Gastrocnemius medialis (tissue), 4 donors: ENCODE measurements around the gene DND1.

Experiments
- POLR2A ChIP-seq, 2 donors: fragments of 450-650 bp; IDR thresholded peaks; one replicate each; pipeline ENCODE4 v1.6.1; 2017; ENCODE audit warnings: antibody characterized with exemption in 2 of 2, mild to moderate bottlenecking in 2 of 2, moderate library complexity in 2 of 2
- TF ChIP-seq, protein P1 (sequence below), 5 experiments: fragments of 450-650 bp in 3 of 5; fragments of 200-600 bp in 2 of 5; sonication (generic) in 2 of 5; IDR thresholded peaks in 4 of 5; conservative IDR thresholded peaks in 1 of 5; 1 replicate in 4 of 5; 2 replicates in 1 of 5; pipeline ENCODE4 v1.5.1; 2016 to 2019; ENCODE audit warnings: antibody characterized with exemption in 5 of 5, mild to moderate bottlenecking in 3 of 5, moderate library complexity in 3 of 5

DNA sequence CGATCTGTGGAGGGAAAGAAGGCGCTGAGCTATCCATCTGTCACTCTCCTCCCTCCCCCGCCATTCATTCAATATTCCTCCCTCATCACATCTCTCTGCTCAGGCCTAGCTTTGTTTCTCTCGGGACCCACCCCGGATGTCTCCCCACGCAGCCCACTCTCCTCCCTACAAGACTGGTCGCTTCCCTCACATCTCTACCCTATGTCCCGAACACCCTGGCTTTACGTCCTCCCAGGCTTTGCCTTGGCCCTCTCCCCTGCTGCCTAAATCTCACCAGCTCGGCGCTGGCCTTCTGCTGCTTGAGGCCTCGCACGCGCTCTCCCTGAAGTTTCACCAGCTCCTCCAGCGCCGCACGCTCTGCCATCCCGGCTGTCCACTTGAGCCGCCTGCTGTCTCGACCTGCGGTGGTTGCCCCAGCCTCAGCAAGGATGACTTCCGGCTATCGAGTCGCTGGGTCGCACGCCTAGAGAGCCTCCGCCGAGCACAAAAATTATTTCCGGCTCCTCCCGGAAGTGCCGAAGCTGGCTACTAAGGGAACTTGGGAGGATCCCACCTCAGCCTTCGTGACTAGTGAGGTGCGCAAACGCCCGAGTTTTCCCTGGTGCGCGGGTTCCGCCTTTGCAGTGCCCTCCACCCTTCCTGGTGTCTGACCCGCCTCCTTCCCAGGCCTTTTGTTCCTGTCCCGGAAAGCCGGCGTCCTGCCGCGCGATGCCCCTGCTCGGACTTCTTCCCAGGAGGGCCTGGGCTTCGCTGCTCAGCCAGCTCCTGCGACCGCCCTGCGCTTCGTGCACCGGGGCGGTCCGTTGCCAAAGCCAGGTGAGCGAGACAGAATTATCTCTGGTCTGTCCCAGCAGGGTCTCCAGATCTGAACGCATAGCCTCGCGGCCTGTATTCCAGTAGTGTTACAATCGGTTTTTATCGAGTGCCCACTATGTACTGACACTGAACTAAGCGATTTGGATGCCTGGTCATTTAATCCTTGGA, 17.9 kb upstream of the DND1 start, which contains the start of the genes HARS1 and HARS2:
- peak; percentile 38 to 78 for TF ChIP-seq POLR2A (IDR thresholded peaks at IDR 0.05)
- TF ChIP-seq, protein P1, sequence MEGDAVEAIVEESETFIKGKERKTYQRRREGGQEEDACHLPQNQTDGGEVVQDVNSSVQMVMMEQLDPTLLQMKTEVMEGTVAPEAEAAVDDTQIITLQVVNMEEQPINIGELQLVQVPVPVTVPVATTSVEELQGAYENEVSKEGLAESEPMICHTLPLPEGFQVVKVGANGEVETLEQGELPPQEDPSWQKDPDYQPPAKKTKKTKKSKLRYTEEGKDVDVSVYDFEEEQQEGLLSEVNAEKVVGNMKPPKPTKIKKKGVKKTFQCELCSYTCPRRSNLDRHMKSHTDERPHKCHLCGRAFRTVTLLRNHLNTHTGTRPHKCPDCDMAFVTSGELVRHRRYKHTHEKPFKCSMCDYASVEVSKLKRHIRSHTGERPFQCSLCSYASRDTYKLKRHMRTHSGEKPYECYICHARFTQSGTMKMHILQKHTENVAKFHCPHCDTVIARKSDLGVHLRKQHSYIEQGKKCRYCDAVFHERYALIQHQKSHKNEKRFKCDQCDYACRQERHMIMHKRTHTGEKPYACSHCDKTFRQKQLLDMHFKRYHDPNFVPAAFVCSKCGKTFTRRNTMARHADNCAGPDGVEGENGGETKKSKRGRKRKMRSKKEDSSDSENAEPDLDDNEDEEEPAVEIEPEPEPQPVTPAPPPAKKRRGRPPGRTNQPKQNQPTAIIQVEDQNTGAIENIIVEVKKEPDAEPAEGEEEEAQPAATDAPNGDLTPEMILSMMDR (IDR thresholded peaks at IDR 0.05 in 4 of 5, conservative IDR thresholded peaks at IDR 0.05 in 1 of 5): no peak
